ENCODE measurements around the gene TRIM29.
"Not testable (repeated sequence)": the region's sequence is repeated elsewhere in the genome, so short reads cannot be mapped to it uniquely, and the experiment has no call there.

Gene TRIM29, protein sequence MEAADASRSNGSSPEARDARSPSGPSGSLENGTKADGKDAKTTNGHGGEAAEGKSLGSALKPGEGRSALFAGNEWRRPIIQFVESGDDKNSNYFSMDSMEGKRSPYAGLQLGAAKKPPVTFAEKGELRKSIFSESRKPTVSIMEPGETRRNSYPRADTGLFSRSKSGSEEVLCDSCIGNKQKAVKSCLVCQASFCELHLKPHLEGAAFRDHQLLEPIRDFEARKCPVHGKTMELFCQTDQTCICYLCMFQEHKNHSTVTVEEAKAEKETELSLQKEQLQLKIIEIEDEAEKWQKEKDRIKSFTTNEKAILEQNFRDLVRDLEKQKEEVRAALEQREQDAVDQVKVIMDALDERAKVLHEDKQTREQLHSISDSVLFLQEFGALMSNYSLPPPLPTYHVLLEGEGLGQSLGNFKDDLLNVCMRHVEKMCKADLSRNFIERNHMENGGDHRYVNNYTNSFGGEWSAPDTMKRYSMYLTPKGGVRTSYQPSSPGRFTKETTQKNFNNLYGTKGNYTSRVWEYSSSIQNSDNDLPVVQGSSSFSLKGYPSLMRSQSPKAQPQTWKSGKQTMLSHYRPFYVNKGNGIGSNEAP

GRCh38 chr11:120137611-120138521 lies at the start of gene TRIM29:
Gene TRIM29, minus strand, starts transcription at chr11:120138113. Its CDS starts 82 bp downstream, at chr11:120138031.
- DNase-seq (ENCODE audit: low read depth): no peak

DNA sequence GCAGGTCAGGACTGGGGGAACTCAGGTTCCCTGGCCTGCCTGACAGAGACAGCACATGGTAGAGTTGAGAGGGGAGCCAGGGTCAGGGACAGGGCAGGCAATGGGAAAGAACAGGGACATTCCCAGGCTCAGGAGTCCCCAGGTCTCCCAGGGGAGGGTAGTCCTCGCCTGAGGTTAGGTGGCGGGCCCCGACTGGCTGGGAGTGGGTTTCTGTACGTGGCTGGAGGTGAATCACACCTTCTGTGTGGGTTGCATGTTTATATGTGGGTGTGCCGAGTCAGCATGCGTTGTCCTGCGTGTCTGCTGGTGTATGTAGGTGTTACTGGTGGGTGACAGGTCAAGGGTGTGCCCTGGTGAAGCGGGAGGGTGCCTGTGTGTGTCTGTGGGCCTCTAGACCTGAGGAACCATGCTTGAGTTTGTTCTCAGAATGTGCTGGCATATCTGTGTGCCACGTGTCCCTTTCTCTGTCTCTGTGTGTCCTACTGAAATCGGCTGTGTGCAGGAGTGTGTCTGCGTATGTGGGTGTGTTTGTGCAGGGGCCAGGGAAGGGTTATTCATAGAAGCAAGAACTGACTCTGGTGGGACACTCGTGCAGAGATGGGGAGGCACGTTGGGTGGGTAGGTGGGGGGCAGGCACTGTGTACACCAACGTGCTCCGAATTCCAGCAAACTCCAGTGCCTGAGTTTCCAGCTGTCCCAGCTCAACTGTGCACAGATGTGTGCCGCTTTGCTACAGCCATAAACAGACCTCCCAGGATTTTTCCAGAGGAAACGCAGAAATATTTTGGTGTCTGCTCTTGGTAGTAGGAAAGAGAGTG lies 49.1 kb upstream of the TRIM29 start:
- DNase-seq (ENCODE audit: low read depth): no peak

GRCh38 chr11:120186456-120186773 lies 48.5 kb upstream of the TRIM29 start:
- no peak for DNase-seq (ENCODE audit: low read depth)

GRCh38 chr11:120185706-120186455 lies 48.0 kb upstream of the TRIM29 start:
- DNase-seq (ENCODE audit: low read depth): no peak

GRCh38 chr11:120184946-120185705 lies 47.2 kb upstream of the TRIM29 start:
- no peak for DNase-seq (ENCODE audit: low read depth)

DNA sequence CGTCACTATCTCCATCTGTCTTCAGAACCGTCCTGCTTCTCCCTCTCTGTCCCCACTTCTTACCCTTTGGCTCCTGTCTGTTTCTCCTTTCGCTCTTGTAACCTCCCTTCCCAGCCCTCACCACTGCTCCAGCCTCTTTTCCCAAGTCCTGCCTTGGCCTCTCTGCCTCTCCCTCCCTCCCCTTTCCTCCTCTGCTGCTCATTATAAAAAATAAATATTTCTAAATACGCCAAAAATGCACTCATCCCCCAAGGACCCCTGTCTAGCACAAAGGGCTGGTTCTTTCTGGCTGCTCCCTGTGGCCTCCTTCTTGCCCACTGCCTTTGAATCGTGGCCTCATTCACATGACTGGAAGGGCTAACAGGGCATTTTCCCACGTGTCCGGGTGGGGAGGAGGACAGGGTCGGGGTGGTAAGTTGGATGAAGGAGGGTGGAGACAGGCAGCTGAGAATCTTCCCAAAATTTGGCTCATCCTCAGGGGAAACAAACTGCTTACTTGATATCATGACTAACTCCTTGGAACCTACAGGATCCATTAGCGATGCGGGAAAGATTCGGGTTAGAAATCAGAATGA lies 46.5 kb upstream of the TRIM29 start:
- DNase-seq (ENCODE audit: low read depth): no peak

- DNase-seq (ENCODE audit: low read depth): no peak
Observed at GRCh38 chr11:120183701-120184141, 45.8 kb upstream of the TRIM29 start.

DNA sequence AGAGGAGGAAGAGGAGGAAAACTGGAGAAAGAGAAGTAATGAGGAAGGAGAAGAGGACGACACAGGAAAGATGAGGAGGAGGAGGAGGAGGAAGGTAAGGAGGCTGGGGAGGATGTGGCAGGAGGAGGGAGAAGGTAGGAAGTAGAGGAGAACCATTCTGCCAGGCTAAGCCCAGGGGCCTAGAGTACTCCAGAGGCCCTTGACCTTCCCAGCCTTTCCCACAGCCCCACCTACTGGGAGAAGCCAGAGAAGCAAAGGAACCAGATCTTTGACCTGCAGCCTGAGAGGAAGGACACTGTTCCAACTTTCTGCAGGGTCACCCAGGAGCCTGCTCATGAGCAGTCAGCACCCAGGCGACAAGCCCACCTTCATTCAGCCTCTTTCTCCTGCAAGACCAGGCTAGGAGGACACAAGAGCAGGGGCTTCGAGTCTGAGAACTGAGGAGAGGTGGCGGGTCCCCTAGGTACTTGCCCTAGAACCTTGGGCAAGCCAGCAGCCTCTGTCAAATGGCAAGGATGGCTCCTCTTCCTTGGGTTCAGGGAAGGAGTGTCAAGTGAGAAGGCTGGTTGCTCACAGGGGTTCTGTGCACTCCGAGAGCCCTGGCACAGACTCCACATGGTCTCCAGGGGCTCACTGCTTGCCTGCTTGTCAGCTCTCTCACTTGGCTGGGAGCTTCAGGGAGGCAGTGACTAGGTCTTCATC lies 45.0 kb upstream of the TRIM29 start:
- no peak for DNase-seq (ENCODE audit: low read depth)

GRCh38 chr11:120182372-120182771 lies 44.5 kb upstream of the TRIM29 start:
- DNase-seq (ENCODE audit: low read depth): no peak

DNA sequence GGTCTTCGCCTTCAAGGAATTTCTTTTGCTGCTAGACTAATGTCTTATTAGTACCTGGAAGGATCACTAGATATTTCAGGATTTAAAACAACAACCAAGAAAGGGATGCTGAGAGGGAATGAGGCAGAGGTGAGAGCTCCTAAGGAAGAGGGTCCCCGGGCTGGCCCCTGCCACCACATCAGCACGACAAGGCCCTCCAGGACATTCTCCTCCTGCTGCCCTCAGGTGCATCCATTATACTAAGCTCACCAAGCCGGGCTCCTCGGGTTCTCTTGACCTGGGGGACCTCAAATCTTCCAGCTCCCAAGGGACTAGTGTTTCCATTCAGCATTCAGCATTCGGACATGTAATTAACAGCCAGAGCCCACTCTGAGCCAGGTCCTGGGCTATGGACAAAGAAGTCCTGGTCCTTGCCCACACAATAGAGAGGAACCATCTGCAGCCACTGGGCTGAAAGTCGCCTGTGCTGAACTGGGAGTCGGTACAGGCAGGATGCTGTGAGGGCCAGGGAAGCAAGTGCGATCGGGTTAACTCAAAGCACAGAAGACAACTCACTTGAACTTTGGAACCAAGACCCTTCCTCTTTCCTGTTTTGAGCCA lies 43.6 kb upstream of the TRIM29 start:
- no peak for DNase-seq (ENCODE audit: low read depth)

- no peak for DNase-seq (ENCODE audit: low read depth)
Observed at GRCh38 chr11:120180551-120181232, 42.8 kb upstream of the TRIM29 start.

DNA sequence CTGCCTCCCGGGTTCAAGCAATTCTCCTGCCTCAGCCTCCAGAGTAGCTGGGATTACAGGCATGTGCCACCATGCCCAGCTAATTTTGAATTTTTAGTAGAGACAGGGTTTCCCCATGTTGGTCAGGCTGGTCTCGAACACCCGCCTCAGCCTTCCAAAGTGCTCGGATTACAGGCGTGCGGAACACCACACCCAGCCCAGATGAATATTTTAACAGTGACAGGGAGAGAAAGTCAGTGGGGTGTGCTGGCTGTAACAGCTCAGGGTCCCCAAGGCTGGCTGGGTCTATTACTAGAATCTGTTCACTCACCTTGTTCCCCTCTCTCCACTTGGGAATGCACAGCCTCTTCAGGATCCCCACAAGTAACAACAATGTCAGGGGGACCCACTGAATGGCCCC lies 42.1 kb upstream of the TRIM29 start:
- DNase-seq (ENCODE audit: low read depth): not testable (repeated sequence)

- DNase-seq (ENCODE audit: low read depth): no peak
Observed at GRCh38 chr11:120179057-120179672, 41.3 kb upstream of the TRIM29 start.

DNA sequence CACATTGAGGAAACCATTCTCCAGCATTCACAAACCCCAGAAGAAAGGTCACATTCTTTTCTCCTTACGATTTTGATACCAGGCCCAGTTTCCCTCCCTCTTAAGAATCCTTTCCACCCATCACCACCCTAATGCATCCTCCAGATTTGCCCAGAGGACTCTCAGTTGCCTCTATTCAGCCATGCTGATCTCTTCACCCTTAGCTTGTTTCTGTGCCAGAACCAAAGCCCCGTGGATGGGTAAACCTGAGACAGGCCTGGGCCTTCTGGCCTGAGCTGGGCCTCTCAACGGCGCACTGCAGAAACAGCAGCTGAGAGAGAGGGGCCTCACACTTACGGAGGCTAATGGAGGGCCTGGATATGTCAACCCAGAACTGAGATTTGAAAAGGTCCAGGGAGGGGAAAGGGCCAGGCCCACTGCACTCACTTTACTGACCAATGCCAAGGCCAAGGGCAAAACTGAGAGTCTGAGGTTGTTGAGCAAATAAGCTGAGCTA lies 40.7 kb upstream of the TRIM29 start:
- no peak for DNase-seq (ENCODE audit: low read depth)

DNA sequence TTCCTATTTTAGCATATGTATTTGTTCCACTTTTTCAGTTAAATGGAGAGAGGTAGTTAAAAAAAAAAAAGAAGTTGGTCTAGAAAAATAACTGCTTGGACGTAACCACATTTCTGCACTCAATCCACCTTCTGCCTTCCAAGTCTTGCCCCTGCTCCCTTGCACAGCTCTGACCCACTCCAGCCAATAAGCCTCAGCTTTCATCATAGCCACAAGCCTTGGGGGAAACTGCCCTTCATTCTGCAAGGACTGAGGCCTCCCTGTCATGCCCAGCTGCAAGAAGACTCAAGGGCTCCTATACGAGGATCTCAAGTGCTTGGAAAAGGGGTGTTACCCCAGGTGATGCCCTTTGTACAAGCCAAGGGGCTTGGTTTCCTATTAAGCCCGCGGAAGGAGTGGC lies 37.0 kb upstream of the TRIM29 start:
- no peak for DNase-seq (ENCODE audit: low read depth)

GRCh38 chr11:120173807-120174206 lies 35.9 kb upstream of the TRIM29 start:
- DNase-seq (ENCODE audit: low read depth): no peak

DNA sequence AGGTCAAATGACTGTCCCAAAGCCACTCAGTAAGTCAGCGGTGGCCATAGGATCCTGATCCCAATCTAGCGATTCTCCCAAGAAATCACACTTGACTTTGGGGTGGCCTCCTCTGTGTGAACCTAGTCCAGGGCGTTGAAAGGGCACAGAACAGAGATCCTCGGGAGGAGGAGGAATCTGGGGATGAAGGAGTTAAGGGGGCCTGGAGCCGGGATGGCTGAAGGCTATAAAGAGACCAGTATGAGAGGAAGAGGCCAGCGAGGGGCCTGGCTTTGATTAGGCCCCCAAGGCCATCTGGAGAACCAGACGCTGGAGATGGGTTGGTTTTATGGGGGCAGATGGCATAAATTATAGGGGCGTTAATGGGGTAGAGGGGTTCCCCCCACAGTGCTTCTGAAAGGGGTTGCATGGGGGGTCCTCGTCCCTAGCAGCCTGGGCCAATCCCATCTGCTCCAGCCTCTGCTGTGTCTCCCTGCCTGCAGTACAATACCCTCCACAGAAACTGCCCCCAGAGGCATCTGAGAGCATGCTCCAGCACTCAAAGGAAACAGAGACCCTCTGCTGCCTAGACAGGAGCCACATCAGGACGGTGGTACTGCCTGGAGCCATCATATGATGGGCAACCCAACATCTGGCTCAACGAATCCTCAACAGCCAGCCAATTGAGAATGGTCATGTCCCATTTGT lies 35.2 kb upstream of the TRIM29 start:
- no peak for DNase-seq (ENCODE audit: low read depth)

Data from HS-5 (cell line).